Panc1 (cell line): Measurements from ENCODE around the gene R3HDM2. TPM values are rescaled to one million over a fixed set of nuclear protein-coding genes. Genes with fewer than 3 reads are reported as not detected.

ENCODE experiments used
- ATAC-seq: fragments of 200-7000 bp; cut with Tn5 transposase; 2 replicates; pipeline ENCODE4 v1.9.1; 2020; ENCODE audit warnings: mild to moderate bottlenecking, moderate library complexity
- BruUV-seq: library from RNA; stranded (reverse); fragments of 400-500 nt; replicated peaks from 2 replicates; lab custom pipeline; 2021; lab: Mats Ljungman, UMichigan
- CTCF ChIA-PET: fragments of 300-600 bp; sonication (Branson Sonifier 250); formaldehyde crosslinking; loops from one replicate; lab custom pipeline; 2022; ENCODE audit warnings: antibody characterized with exemption; lab: Charles Lee
- POLR2A ChIA-PET: fragments of 300-600 bp; sonication (Branson Sonifier 250); formaldehyde crosslinking; loops from one replicate; lab custom pipeline; 2022; ENCODE audit warnings: antibody characterized with exemption; lab: Charles Lee
- DNase-seq: peaks from one replicate; pipeline ENCODE4 v3.0.0-alpha.2; 2010; ENCODE audit warnings: low read depth, low spot score
- H3K27ac ChIP-seq: 2 replicates; pipeline ENCODE4 v1.5.1; 2011; ENCODE audit warnings: mild to moderate bottlenecking, low read length, inconsistent platforms
- H3K27me3 ChIP-seq: fragments of 200-500 bp; sonication (Bioruptor generic); 2 replicates; pipeline ENCODE4 v1.6.0; 2014; ENCODE audit warnings: low read length, inconsistent platforms; ENCODE audit not compliant: control insufficient read depth, insufficient read depth
- H3K36me3 ChIP-seq: fragments of 200-500 bp; sonication (Bioruptor generic); 2 replicates; pipeline ENCODE4 v1.5.1; 2014; ENCODE audit warnings: inconsistent platforms, mild to moderate bottlenecking, low read length, moderate library complexity; ENCODE audit not compliant: control insufficient read depth, insufficient read depth
- H3K4me1 ChIP-seq: 2 replicates; pipeline ENCODE4 v1.5.1; 2011; ENCODE audit warnings: inconsistent platforms, mild to moderate bottlenecking, low read length, moderate library complexity; ENCODE audit not compliant: control insufficient read depth, insufficient read depth
- H3K4me3 ChIP-seq, 2 experiments: 2 replicates each; pipeline ENCODE4 v1.5.1; 2011 to 2012; ENCODE audit warnings: low read depth in 2 of 2, low read length in 2 of 2, mild to moderate bottlenecking in 2 of 2, inconsistent platforms in 1 of 2, moderate library complexity in 1 of 2
- H3K9me3 ChIP-seq: fragments of 200-500 bp; sonication (Bioruptor generic); 2 replicates; pipeline ENCODE4 v1.5.1; 2014; ENCODE audit warnings: low read depth, mild to moderate bottlenecking, inconsistent platforms, low read length, moderate library complexity; ENCODE audit not compliant: control insufficient read depth, insufficient read depth
- POLR2AphosphoS5 ChIP-seq: IDR thresholded peaks from 2 replicates; pipeline ENCODE4 v1.6.1; 2012; ENCODE audit warnings: mild to moderate bottlenecking, low read depth, low read length, moderate library complexity
- SIN3A ChIP-seq: IDR thresholded peaks from 2 replicates; pipeline ENCODE4 v1.6.1; 2012; ENCODE audit warnings: low read depth, mild to moderate bottlenecking, low read length, moderate library complexity, borderline replicate concordance; ENCODE audit not compliant: insufficient read depth
- TCF7L2 ChIP-seq: IDR thresholded peaks from 2 replicates; pipeline ENCODE4 v1.6.1; 2011; ENCODE audit warnings: mild to moderate bottlenecking, low read depth, low read length, inconsistent platforms
- in situ Hi-C: cut with HindIII; loops from 2 replicates; pipeline ENCODE4 v1.10.0; 2016; ENCODE audit warnings: low sequenced_read_pairs, low pct_unique_long_range_greater_than_20kb
- intact Hi-C: fragments of 100-400 bp; cut with micrococcal nuclease; formaldehyde crosslinking; loops from one replicate; pipeline ENCODE4 v1.10.0; 2022; ENCODE audit not compliant: unreplicated experiment
- total RNA-seq: library from RNA; stranded (reverse); gene quantifications from one replicate; pipeline ENCODE4 v1.2.1, GENCODE V29; 2021; ENCODE audit not compliant: unreplicated experiment
- TF ChIP-seq, protein P1 (sequence below), 2 experiments: IDR thresholded peaks; 2 replicates each; pipeline ENCODE4 v1.6.1; 2011 to 2012; ENCODE audit warnings: low read depth in 2 of 2, control low read depth in 1 of 2, low read length in 1 of 2, mild to moderate bottlenecking in 1 of 2, moderate library complexity in 1 of 2; ENCODE audit not compliant: insufficient read depth in 1 of 2
- TF ChIP-seq, protein P2 (sequence below): fragments of 450-650 bp; IDR thresholded peaks from 2 replicates; pipeline ENCODE4 v1.5.1; 2017; ENCODE audit warnings: mild to moderate bottlenecking

Gene R3HDM2
- total RNA-seq, 1 experiment from 2014 or later: 56.5 TPM

DNA sequence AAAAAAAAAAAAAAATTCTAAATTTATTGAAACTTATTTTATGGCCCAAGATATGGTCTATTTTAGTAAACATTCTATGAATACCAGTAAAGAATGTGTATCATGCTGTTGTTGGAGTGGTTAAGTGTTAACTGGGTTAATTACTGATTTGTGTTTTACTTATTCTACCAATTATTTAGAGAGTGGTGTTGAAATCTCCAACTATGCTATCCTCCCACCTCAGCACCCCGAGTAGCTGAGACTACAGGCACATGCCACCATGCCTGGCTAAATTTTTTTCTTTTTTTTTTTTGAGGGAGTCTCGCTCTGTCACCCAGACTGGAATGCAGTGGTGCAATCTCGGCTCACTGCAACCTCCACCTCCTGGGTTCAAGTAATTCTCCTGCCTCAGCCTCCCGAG, 72.2 kb downstream of the R3HDM2 start:
- Histone ChIP-seq H3K4me3 (no peak overlapping the region), H3K27me3 (no peaks in the 10 kb centered on the region), H3K27ac (no peak overlapping the region), H3K9me3 (no peaks in the 10 kb centered on the region), H3K4me1 (no peaks in the 10 kb centered on the region), H3K36me3 (no peaks in the 10 kb centered on the region; the same call in 1 of the 2 replicates)
- no TSS peak for BruUV-seq
- TF ChIP-seq, protein P1, sequence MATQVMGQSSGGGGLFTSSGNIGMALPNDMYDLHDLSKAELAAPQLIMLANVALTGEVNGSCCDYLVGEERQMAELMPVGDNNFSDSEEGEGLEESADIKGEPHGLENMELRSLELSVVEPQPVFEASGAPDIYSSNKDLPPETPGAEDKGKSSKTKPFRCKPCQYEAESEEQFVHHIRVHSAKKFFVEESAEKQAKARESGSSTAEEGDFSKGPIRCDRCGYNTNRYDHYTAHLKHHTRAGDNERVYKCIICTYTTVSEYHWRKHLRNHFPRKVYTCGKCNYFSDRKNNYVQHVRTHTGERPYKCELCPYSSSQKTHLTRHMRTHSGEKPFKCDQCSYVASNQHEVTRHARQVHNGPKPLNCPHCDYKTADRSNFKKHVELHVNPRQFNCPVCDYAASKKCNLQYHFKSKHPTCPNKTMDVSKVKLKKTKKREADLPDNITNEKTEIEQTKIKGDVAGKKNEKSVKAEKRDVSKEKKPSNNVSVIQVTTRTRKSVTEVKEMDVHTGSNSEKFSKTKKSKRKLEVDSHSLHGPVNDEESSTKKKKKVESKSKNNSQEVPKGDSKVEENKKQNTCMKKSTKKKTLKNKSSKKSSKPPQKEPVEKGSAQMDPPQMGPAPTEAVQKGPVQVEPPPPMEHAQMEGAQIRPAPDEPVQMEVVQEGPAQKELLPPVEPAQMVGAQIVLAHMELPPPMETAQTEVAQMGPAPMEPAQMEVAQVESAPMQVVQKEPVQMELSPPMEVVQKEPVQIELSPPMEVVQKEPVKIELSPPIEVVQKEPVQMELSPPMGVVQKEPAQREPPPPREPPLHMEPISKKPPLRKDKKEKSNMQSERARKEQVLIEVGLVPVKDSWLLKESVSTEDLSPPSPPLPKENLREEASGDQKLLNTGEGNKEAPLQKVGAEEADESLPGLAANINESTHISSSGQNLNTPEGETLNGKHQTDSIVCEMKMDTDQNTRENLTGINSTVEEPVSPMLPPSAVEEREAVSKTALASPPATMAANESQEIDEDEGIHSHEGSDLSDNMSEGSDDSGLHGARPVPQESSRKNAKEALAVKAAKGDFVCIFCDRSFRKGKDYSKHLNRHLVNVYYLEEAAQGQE (IDR thresholded peaks at IDR 0.05; ENCODE audit: insufficient read depth in 1 of 2, low read depth in 2 of 2, low read length in 1 of 2): no peak
- TF ChIP-seq, protein P2, sequence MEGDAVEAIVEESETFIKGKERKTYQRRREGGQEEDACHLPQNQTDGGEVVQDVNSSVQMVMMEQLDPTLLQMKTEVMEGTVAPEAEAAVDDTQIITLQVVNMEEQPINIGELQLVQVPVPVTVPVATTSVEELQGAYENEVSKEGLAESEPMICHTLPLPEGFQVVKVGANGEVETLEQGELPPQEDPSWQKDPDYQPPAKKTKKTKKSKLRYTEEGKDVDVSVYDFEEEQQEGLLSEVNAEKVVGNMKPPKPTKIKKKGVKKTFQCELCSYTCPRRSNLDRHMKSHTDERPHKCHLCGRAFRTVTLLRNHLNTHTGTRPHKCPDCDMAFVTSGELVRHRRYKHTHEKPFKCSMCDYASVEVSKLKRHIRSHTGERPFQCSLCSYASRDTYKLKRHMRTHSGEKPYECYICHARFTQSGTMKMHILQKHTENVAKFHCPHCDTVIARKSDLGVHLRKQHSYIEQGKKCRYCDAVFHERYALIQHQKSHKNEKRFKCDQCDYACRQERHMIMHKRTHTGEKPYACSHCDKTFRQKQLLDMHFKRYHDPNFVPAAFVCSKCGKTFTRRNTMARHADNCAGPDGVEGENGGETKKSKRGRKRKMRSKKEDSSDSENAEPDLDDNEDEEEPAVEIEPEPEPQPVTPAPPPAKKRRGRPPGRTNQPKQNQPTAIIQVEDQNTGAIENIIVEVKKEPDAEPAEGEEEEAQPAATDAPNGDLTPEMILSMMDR: no peak
- TF ChIP-seq SIN3A (no peak), TCF7L2 (no peak), POLR2AphosphoS5 (no peak)
- ChIA-PET CTCF (no interaction called here), POLR2A (no interaction called here)
- in situ Hi-C loops (no loop called here), intact Hi-C loops (no loop called here)
- no peak for ATAC-seq
- no peak for DNase-seq

DNA sequence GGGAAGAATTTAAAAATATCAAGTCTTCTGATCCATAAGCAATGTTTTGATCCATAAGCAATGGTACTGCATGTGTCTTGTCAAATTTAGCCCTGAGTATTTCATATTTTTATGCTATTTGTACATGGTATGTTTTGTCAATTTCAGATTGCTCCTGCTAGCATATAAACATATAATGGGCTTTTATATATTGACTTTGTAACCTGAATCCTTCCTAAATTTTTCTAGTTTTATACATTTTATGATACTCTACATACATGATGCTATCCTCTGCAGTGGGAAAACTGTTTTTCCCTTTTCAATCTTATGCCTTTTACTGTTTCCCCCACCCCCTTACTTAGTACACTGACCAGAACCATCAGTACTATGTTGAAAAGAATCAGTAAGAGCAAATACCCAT, 75.1 kb downstream of the R3HDM2 start:
- Histone ChIP-seq H3K36me3 (no peaks in the 10 kb centered on the region; the same call in 1 of the 2 replicates), H3K4me3 (no peak overlapping the region), H3K4me1 (no peaks in the 10 kb centered on the region), H3K27me3 (no peaks in the 10 kb centered on the region), H3K9me3 (no peaks in the 10 kb centered on the region), H3K27ac (no peak overlapping the region)
- BruUV-seq: TSS peak; percentile 36
- DNase-seq (no peak), ATAC-seq (no peak)
- POLR2A ChIA-PET: no interaction called here
- in situ Hi-C loops (no loop called here), intact Hi-C loops (no loop called here)
- CTCF ChIA-PET: no interaction called here
- TF ChIP-seq SIN3A: no peak
- TF ChIP-seq TCF7L2: no peak
- TF ChIP-seq, protein P2: no peak
- TF ChIP-seq, protein P1 (IDR thresholded peaks at IDR 0.05; ENCODE audit: insufficient read depth in 1 of 2, low read depth in 2 of 2, low read length in 1 of 2): no peak
- TF ChIP-seq POLR2AphosphoS5: no peak
